Natural killer cell (primary cell): ENCODE measurements around the gene RNF13. TPM values are rescaled to one million over a fixed set of nuclear protein-coding genes. Genes with fewer than 3 reads are reported as not detected.

Source experiments
- ATAC-seq, 3 donors: fragments of 150-1000 bp in 2 of 3; fragments of 200-7000 bp in 1 of 3; cut with Tn5 transposase; 1 replicate in 1 of 3; 2 replicates in 2 of 3; pipeline ENCODE4 v1.10.0; 2021; ENCODE audit warnings: mild to moderate bottlenecking in 2 of 3, moderate library complexity in 2 of 3
- DNase-seq, 2 donors: peaks; one replicate each; pipeline versions ENCODE4 v3.0.0 to v3.0.0-alpha.2; 2013 to 2021; ENCODE audit warnings: mixed read lengths in 1 of 2
- H3K27ac ChIP-seq: one replicate; pipeline ENCODE4 v1.5.1; 2013; ENCODE audit warnings: mild to moderate bottlenecking, low read length
- H3K27me3 ChIP-seq: one replicate; pipeline ENCODE4 v1.6.1; 2013; ENCODE audit warnings: low read length; ENCODE audit not compliant: control insufficient read depth, insufficient read depth
- H3K36me3 ChIP-seq: one replicate; pipeline ENCODE4 v1.6.1; 2013; ENCODE audit warnings: low read length; ENCODE audit not compliant: control insufficient read depth, insufficient read depth
- H3K4me1 ChIP-seq: one replicate; pipeline ENCODE4 v1.6.1; 2013; ENCODE audit warnings: low read length; ENCODE audit not compliant: control insufficient read depth, insufficient read depth
- H3K4me3 ChIP-seq: one replicate; pipeline ENCODE4 v1.5.1; 2013; ENCODE audit warnings: low read length
- H3K9me3 ChIP-seq: one replicate; pipeline ENCODE4 v1.6.1; 2013; ENCODE audit warnings: low read length; ENCODE audit not compliant: control insufficient read depth, insufficient read depth
- H3K27ac Mint-ChIP-seq, 2 donors: one replicate each; pipeline ENCODE4 v1.8.0; 2022; ENCODE audit warnings: mild to moderate bottlenecking in 2 of 2, mixed read lengths in 2 of 2, moderate library complexity in 1 of 2
- H3K27me3 Mint-ChIP-seq, 2 donors: one replicate each; pipeline ENCODE4 v1.8.0; 2022; ENCODE audit warnings: low read depth in 2 of 2, mixed read lengths in 2 of 2
- H3K36me3 Mint-ChIP-seq: one replicate; pipeline ENCODE4 v1.8.0; 2022; ENCODE audit warnings: mixed read lengths
- H3K4me1 Mint-ChIP-seq, 2 donors: one replicate each; pipeline ENCODE4 v1.8.0; 2022; ENCODE audit warnings: mixed read lengths in 2 of 2
- H3K4me3 Mint-ChIP-seq: one replicate; pipeline ENCODE4 v1.8.0; 2022; ENCODE audit warnings: mild to moderate bottlenecking, moderate library complexity, mixed read lengths
- H3K9me3 Mint-ChIP-seq, 2 donors: one replicate each; pipeline ENCODE4 v1.8.0; 2022; ENCODE audit warnings: mixed read lengths in 2 of 2
- WGBS: methylation state at CpG from one replicate; pipeline ENCODE4 v1.1.7; 2013; ENCODE audit warnings: missing lambda C conversion rate; ENCODE audit not compliant: insufficient coverage; 5-methylcytosine and 5-hydroxymethylcytosine counted together
- intact Hi-C: fragments of 100-400 bp; cut with micrococcal nuclease; formaldehyde crosslinking; loops from one replicate; pipeline ENCODE4 v1.14.2; 2022
- total RNA-seq, 4 donors: library from RNA; stranded (reverse); fragments of 120-200 nt in 1 of 4; gene quantifications; one replicate each; pipeline versions ENCODE4 v1.2.3 to v1.2.4, GENCODE V29; 2013 to 2022
- TF ChIP-seq, protein P1 (sequence below): fragments of 200-600 bp; IDR thresholded peaks from one replicate; pipeline ENCODE4 v1.8.0; 2022; ENCODE audit warnings: antibody characterized with exemption

The RNF13 gene
- total RNA-seq, 3 donors from 2014 or later (not counting 1 experiment from before 2014, with no cell fraction given), result 57.4 to 69.7 (median 66.6) TPM

- 100% methylated on average over 1 of the region's 2 CpGs for WGBS
- Mint-ChIP-seq H3K4me3 (no peak overlapping the region), H3K9me3 (no peaks in the 10 kb centered on the region), H3K27me3 (no peaks in the 10 kb centered on the region), H3K36me3 (no peaks in the 10 kb centered on the region), H3K27ac (no peak overlapping the region), H3K4me1 (peaks cover 16 to 23% of the 10 kb centered on the region in 2 donors)
- no peak overlapping the region for H3K4me3 ChIP-seq
- no peaks in the 10 kb centered on the region for H3K4me1 ChIP-seq
- intact Hi-C loops, result no loop called here
- peaks cover 17% of the 10 kb centered on the region for H3K36me3 ChIP-seq
- TF ChIP-seq, protein P1, sequence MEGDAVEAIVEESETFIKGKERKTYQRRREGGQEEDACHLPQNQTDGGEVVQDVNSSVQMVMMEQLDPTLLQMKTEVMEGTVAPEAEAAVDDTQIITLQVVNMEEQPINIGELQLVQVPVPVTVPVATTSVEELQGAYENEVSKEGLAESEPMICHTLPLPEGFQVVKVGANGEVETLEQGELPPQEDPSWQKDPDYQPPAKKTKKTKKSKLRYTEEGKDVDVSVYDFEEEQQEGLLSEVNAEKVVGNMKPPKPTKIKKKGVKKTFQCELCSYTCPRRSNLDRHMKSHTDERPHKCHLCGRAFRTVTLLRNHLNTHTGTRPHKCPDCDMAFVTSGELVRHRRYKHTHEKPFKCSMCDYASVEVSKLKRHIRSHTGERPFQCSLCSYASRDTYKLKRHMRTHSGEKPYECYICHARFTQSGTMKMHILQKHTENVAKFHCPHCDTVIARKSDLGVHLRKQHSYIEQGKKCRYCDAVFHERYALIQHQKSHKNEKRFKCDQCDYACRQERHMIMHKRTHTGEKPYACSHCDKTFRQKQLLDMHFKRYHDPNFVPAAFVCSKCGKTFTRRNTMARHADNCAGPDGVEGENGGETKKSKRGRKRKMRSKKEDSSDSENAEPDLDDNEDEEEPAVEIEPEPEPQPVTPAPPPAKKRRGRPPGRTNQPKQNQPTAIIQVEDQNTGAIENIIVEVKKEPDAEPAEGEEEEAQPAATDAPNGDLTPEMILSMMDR, result no peak
- no peak overlapping the region for H3K27ac ChIP-seq
- no peaks in the 10 kb centered on the region for H3K9me3 ChIP-seq
- DNase-seq (no peak), ATAC-seq (no peak)
- H3K27me3 ChIP-seq, result no peaks in the 10 kb centered on the region
Observed at GRCh38 chr3:149858911-149859310, 45.9 kb downstream of the RNF13 start.

DNA sequence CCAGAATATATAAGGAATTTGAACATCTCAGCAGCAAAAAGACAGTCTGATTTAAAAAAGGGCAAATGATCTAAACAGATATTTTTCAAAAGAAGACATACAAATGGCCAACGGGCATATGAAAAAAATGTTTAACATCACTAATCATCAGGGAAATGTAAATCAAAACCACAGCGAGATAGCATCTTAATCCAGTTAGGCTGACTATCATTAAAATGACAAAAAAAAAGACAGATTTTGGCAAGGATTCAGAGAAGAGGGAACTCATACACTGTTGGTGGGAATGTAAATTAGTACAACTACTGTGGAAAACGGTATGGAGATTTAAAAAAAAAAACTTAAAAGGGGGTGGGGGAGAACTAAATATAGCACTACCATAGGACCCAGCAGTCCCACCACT, 47.9 kb downstream of the RNF13 start:
- Histone ChIP-seq H3K27ac (no peak overlapping the region), H3K4me3 (no peak overlapping the region), H3K36me3 (peaks cover 4% of the 10 kb centered on the region), H3K9me3 (no peaks in the 10 kb centered on the region), H3K4me1 (no peaks in the 10 kb centered on the region), H3K27me3 (no peaks in the 10 kb centered on the region)
- H3K27ac Mint-ChIP-seq, result no peak overlapping the region
- no peak for ATAC-seq
- no peak overlapping the region for H3K4me3 Mint-ChIP-seq
- 95% methylated on average over 3 of the region's 3 CpGs for WGBS
- no peaks in the 10 kb centered on the region for H3K36me3 Mint-ChIP-seq
- TF ChIP-seq, protein P1, result no peak
- H3K9me3 Mint-ChIP-seq, result no peaks in the 10 kb centered on the region
- H3K27me3 Mint-ChIP-seq, result no peaks in the 10 kb centered on the region
- DNase-seq, result no peak
- H3K4me1 Mint-ChIP-seq, result peaks cover 20 to 21% of the 10 kb centered on the region in 2 donors
- intact Hi-C loops, result no loop called here

DNA sequence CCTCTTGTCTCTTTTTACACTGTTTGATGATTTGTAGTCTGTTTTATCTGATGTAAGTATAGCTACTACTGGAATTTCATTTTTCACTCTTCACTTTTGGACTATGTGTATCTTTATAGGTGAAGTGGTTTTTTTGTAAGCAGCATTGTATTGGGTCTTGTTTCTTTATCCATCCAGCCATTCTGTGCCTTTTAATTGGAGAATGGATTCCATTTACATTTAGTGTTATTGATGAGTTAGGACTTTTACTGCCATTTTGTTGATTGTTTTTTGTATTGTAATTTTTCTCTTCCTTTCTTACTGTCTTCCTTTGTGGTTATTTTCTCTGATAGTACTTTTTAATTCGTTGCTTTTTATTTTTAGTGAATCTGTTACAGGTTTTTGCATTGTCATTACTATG, 54.5 kb downstream of the RNF13 start:
- H3K9me3 ChIP-seq, result peaks cover 5% of the 10 kb centered on the region
- no peak overlapping the region for H3K27ac Mint-ChIP-seq
- peaks cover 36 to 39% of the 10 kb centered on the region in 2 donors for H3K4me1 Mint-ChIP-seq
- peaks cover 7% of the 10 kb centered on the region for H3K36me3 Mint-ChIP-seq
- ATAC-seq (no peak), DNase-seq (no peak)
- TF ChIP-seq, protein P1, result no peak
- H3K27me3 Mint-ChIP-seq, result no peaks in the 10 kb centered on the region
- no peak overlapping the region for H3K4me3 Mint-ChIP-seq
- no CpG with 5 or more reads among the region's 1 CpG for WGBS
- intact Hi-C loops, result no loop called here
- H3K4me1 ChIP-seq, result no peaks in the 10 kb centered on the region
- peaks cover 6 to 12% of the 10 kb centered on the region in 2 donors for H3K9me3 Mint-ChIP-seq
- H3K4me3 ChIP-seq, result no peak overlapping the region
- peaks cover 6% of the 10 kb centered on the region for H3K36me3 ChIP-seq
- no peaks in the 10 kb centered on the region for H3K27me3 ChIP-seq
- no peak overlapping the region for H3K27ac ChIP-seq

- Histone ChIP-seq H3K36me3 (peaks cover 17% of the 10 kb centered on the region), H3K4me3 (no peak overlapping the region), H3K4me1 (no peaks in the 10 kb centered on the region), H3K9me3 (peaks cover 5% of the 10 kb centered on the region), H3K27me3 (no peaks in the 10 kb centered on the region), H3K27ac (no peak overlapping the region)
- Mint-ChIP-seq H3K27ac (no peak overlapping the region), H3K27me3 (no peaks in the 10 kb centered on the region), H3K4me3 (no peak overlapping the region), H3K9me3 (peaks cover 6 to 12% of the 10 kb centered on the region in 2 donors), H3K36me3 (peaks cover 7% of the 10 kb centered on the region), H3K4me1 (peaks cover 24 to 33% of the 10 kb centered on the region in 2 donors)
- ATAC-seq (no peak), DNase-seq (no peak)
- intact Hi-C loops, result no loop called here
- no CpG with 5 or more reads among the region's 3 CpGs for WGBS
- TF ChIP-seq, protein P1, result no peak
Observed at GRCh38 chr3:149871855-149872254, 58.8 kb downstream of the RNF13 start.
